Measurements from ENCODE around the gene DNAJC10. TPM values are rescaled to one million over a fixed set of nuclear protein-coding genes. Genes with fewer than 3 reads are reported as not detected.
A peak's percentile ranks its signal among the peaks of the same experiment; 100 is the strongest.

Gene DNAJC10
- total and polyA plus RNA-seq, 2 donors (not counting 3 experiments of a cell fraction or from before 2014, with no cell fraction given), result 45.1 to 201 TPM

DNA sequence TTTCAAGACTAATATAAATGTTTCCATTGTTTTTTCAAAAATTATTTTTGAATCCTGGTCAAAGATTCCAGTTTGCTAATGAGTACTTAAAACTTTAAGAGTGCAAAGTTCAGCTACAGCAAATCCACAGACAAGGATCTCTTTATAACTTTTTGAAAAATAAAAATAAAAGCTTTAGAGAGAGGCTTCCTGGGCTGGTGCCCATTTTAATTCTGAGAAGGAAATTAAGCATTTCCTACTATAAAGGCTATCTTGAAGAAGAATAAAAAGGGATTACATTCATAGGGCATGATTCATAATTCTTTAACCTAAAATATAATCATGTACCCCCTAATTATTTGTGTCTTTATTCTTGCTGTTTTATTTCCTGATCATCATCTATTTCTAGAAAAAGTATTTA is 38.2 kb downstream of the DNAJC10 start:
- BruUV-seq (replicated peaks), result no TSS peak
- Histone ChIP-seq H3K36me3 (ENCODE audit: control insufficient read depth in 2 of 2, extremely low read depth in 1 of 2, insufficient read depth in 2 of 2, low read length in 2 of 2) (peaks cover 13 to 24% of the 10 kb centered on the region in 2 experiments), H3K27me3 (ENCODE audit: control insufficient read depth in 2 of 2, insufficient read depth in 2 of 2, low read length in 2 of 2) (no peaks in the 10 kb centered on the region), H3K9me1 (replicated peaks; ENCODE audit: control insufficient read depth, extremely low read depth, insufficient read depth, low read length) (no peaks in the 10 kb centered on the region), H3K4me3 (replicated peaks in 1 of 3; ENCODE audit: insufficient read depth in 1 of 3, low read depth in 1 of 3, low read length in 3 of 3) (no peak overlapping the region), H2AFZ (ENCODE audit: low read depth, low read length) (no peak overlapping the region), H3K9me3 (replicated peaks; ENCODE audit: control insufficient read depth, insufficient read depth, low read length) (no peaks in the 10 kb centered on the region), H3K9ac (replicated peaks; ENCODE audit: extremely low read depth, insufficient read depth, low read length) (no peak overlapping the region), H3K4me1 (ENCODE audit: control insufficient read depth, extremely low read depth, insufficient read depth, low read length) (peaks cover 12% of the 10 kb centered on the region), H3K79me2 (ENCODE audit: control insufficient read depth, insufficient read depth, low read length) (peaks cover 4% of the 10 kb centered on the region), H3K27ac (ENCODE audit: insufficient read depth, low read depth, low read length) (no peak overlapping the region), H4K20me1 (replicated peaks; ENCODE audit: control insufficient read depth, extremely low read depth, insufficient read depth, low read length) (no peaks in the 10 kb centered on the region), H3K4me2 (ENCODE audit: insufficient read depth, low read length) (peak overlapping the region; percentile 47)
- DNase-seq (ENCODE audit: low read depth, low spot score) (peak; percentile 52), FAIRE-seq (peak; percentile 69)
- dilution Hi-C loops (cut with MboI; ENCODE audit: extremely low pct_ligation_motif_present, low sequenced_read_pairs), result no loop called here
- TF ChIP-seq MYC (IDR thresholded peaks at IDR 0.05; ENCODE audit: low read depth, low read length), result no peak
- no peak for TF ChIP-seq POLR2AphosphoS5 (IDR thresholded peaks at IDR 0.05; ENCODE audit: insufficient read depth, low read depth, low read length)
- TF ChIP-seq POLR2A (IDR thresholded peaks at IDR 0.05; ENCODE audit: low read depth, low read length), result no peak
- TF ChIP-seq FOS (IDR thresholded peaks at IDR 0.05; ENCODE audit: borderline replicate concordance, insufficient read depth, low read length), result no peak
- TF ChIP-seq, protein P1, sequence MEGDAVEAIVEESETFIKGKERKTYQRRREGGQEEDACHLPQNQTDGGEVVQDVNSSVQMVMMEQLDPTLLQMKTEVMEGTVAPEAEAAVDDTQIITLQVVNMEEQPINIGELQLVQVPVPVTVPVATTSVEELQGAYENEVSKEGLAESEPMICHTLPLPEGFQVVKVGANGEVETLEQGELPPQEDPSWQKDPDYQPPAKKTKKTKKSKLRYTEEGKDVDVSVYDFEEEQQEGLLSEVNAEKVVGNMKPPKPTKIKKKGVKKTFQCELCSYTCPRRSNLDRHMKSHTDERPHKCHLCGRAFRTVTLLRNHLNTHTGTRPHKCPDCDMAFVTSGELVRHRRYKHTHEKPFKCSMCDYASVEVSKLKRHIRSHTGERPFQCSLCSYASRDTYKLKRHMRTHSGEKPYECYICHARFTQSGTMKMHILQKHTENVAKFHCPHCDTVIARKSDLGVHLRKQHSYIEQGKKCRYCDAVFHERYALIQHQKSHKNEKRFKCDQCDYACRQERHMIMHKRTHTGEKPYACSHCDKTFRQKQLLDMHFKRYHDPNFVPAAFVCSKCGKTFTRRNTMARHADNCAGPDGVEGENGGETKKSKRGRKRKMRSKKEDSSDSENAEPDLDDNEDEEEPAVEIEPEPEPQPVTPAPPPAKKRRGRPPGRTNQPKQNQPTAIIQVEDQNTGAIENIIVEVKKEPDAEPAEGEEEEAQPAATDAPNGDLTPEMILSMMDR (IDR thresholded peaks at IDR 0.05; ENCODE audit: extremely low read depth in 1 of 2, insufficient read depth in 1 of 2, low read depth in 1 of 2, low read length in 2 of 2), result no peak
- TF ChIP-seq MAX (IDR thresholded peaks at IDR 0.05; ENCODE audit: insufficient read depth, insufficient read length), result no peak
- no peak for TF ChIP-seq JUN (IDR thresholded peaks at IDR 0.05; ENCODE audit: borderline replicate concordance, insufficient read depth, insufficient read length, low read depth)
- no peak for TF ChIP-seq EZH2 (IDR thresholded peaks at IDR 0.05; ENCODE audit: borderline replicate concordance, low read depth, low read length, severe bottlenecking)
- no peak for TF ChIP-seq GATA2 (IDR thresholded peaks at IDR 0.05; ENCODE audit: insufficient read depth, insufficient read length, low read depth, low read length)
- intact Hi-C loops (cut with micrococcal nuclease), result no loop called here
- ChIA-PET POLR2A (no interaction called here), CTCF (interaction anchor here (1.2 to 2.1 kb wide), 5 partner anchors 9 to 87 kb away, joined by 3 to 17 read pairs (median 4); partner anchors contain the start of gene DNAJC10)
